Vagina (tissue), 2 donors: ENCODE results near the gene TRIM58. TPM values are rescaled to one million over a fixed set of nuclear protein-coding genes. Genes with fewer than 3 reads are reported as not detected.

Source experiments
- DNase-seq, 2 donors: peaks; one replicate each; pipeline ENCODE4 v3.0.0-alpha.2; 2017; ENCODE audit errors: extremely low spot score in 2 of 2
- H3K27ac ChIP-seq: fragments of 200-600 bp; sonication (generic); one replicate; pipeline ENCODE4 v1.5.1; 2019
- H3K27me3 ChIP-seq: fragments of 200-600 bp; sonication (generic); one replicate; pipeline ENCODE4 v1.5.1; 2019
- H3K36me3 ChIP-seq, 2 donors: fragments of 200-600 bp; sonication (generic); one replicate each; pipeline ENCODE4 v1.5.1; 2017 to 2019
- H3K4me1 ChIP-seq: fragments of 200-600 bp; sonication (generic); one replicate; pipeline ENCODE4 v1.5.1; 2019
- H3K4me3 ChIP-seq, 2 donors: fragments of 200-600 bp; sonication (generic); 1 replicate in 1 of 2; 2 replicates in 1 of 2; pipeline ENCODE4 v1.5.1; 2016 to 2019
- H3K9me3 ChIP-seq: fragments of 200-600 bp; sonication (generic); one replicate; pipeline ENCODE4 v1.5.1; 2019
- CTCF ChIP-seq, 3 experiments: fragments of 450-650 bp in 2 of 3; fragments of 200-600 bp in 1 of 3; sonication (generic) in 1 of 3; IDR thresholded peaks; one replicate each; pipeline ENCODE4 v1.5.1; 2017 to 2019; ENCODE audit warnings: antibody characterized with exemption in 3 of 3, mild to moderate bottlenecking in 2 of 3, moderate library complexity in 2 of 3
- POLR2A ChIP-seq, 2 donors: fragments of 450-650 bp; IDR thresholded peaks; one replicate each; pipeline ENCODE4 v1.6.1; 2017; ENCODE audit warnings: antibody characterized with exemption in 2 of 2, mild to moderate bottlenecking in 2 of 2, moderate library complexity in 2 of 2
- POLR2AphosphoS5 ChIP-seq, 2 donors: sonication (generic); formaldehyde crosslinking; IDR thresholded peaks; one replicate each; pipeline ENCODE4 v1.9.0; 2017; ENCODE audit warnings: antibody characterized with exemption in 2 of 2, mild to moderate bottlenecking in 2 of 2, low read depth in 1 of 2; ENCODE audit not compliant: insufficient read depth in 1 of 2
- intact Hi-C: fragments of 100-400 bp; cut with DNase I; formaldehyde crosslinking; loops from one replicate; pipeline ENCODE4 v1.15.1; 2023
- total RNA-seq: library from RNA; depleted of rRNA; stranded (reverse); fragments of >200 nt; gene quantifications from one replicate; pipeline ENCODE4 v1.2.3, GENCODE V29; 2016

The TRIM58 gene, protein sequence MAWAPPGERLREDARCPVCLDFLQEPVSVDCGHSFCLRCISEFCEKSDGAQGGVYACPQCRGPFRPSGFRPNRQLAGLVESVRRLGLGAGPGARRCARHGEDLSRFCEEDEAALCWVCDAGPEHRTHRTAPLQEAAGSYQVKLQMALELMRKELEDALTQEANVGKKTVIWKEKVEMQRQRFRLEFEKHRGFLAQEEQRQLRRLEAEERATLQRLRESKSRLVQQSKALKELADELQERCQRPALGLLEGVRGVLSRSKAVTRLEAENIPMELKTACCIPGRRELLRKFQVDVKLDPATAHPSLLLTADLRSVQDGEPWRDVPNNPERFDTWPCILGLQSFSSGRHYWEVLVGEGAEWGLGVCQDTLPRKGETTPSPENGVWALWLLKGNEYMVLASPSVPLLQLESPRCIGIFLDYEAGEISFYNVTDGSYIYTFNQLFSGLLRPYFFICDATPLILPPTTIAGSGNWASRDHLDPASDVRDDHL
- 4.7 TPM for total RNA-seq

GRCh38 chr1:247857069-247857984 is at the start of gene TRIM58:
TRIM58 (plus strand) TSS chr1:247857187; CDS start chr1:247857247, 60 bp downstream.
- Histone ChIP-seq H3K27me3 (no peaks in the 10 kb centered on the region), H3K4me1 (no peaks in the 10 kb centered on the region), H3K9me3 (no peaks in the 10 kb centered on the region), H3K4me3 (peak within 1 kb of the TSS; percentile 40 to 79), H3K36me3 (no peaks in the 10 kb centered on the region), H3K27ac (no peak within 1 kb of the TSS)
- TF ChIP-seq CTCF (IDR thresholded peaks at IDR 0.05), result no peak
- no peak for TF ChIP-seq POLR2A (IDR thresholded peaks at IDR 0.05)
- TF ChIP-seq POLR2AphosphoS5 (IDR thresholded peaks at IDR 0.05; ENCODE audit: insufficient read depth in 1 of 2, low read depth in 1 of 2), result no peak
- DNase-seq, result no peak
- intact Hi-C loops, result no loop called here

GRCh38 chr1:247812637-247813036 is 44.4 kb upstream of the TRIM58 start:
- intact Hi-C loops, result no loop called here
- H3K9me3 ChIP-seq, result no peaks in the 10 kb centered on the region
- no peaks in the 10 kb centered on the region for H3K4me1 ChIP-seq
- H3K27me3 ChIP-seq, result no peaks in the 10 kb centered on the region
- TF ChIP-seq CTCF (IDR thresholded peaks at IDR 0.05) (no peak), POLR2A (IDR thresholded peaks at IDR 0.05) (no peak), POLR2AphosphoS5 (IDR thresholded peaks at IDR 0.05; ENCODE audit: insufficient read depth in 1 of 2, low read depth in 1 of 2) (no peak)
- no peak overlapping the region for H3K4me3 ChIP-seq
- no peak for DNase-seq
- H3K27ac ChIP-seq, result no peak overlapping the region
- no peaks in the 10 kb centered on the region for H3K36me3 ChIP-seq

- intact Hi-C loops, result no loop called here
- H3K36me3 ChIP-seq, result no peaks in the 10 kb centered on the region
- H3K9me3 ChIP-seq, result no peaks in the 10 kb centered on the region
- no peak overlapping the region for H3K27ac ChIP-seq
- DNase-seq, result no peak
- TF ChIP-seq POLR2AphosphoS5 (IDR thresholded peaks at IDR 0.05; ENCODE audit: insufficient read depth in 1 of 2, low read depth in 1 of 2), result no peak
- no peak for TF ChIP-seq CTCF (IDR thresholded peaks at IDR 0.05)
- no peak for TF ChIP-seq POLR2A (IDR thresholded peaks at IDR 0.05)
- H3K4me1 ChIP-seq, result no peaks in the 10 kb centered on the region
- no peaks in the 10 kb centered on the region for H3K27me3 ChIP-seq
- no peak overlapping the region for H3K4me3 ChIP-seq
These were observed 34.9 kb upstream of the TRIM58 start for GRCh38 chr1:247822060-247822459.

GRCh38 chr1:247824023-247824422 is 33.0 kb upstream of the TRIM58 start, which contains the start of gene OR14A16:
OR14A16 (minus strand) TSS chr1:247824119; CDS start chr1:247815729, 8,390 bp downstream.
- Histone ChIP-seq H3K4me1 (no peaks in the 10 kb centered on the region), H3K27me3 (no peaks in the 10 kb centered on the region), H3K9me3 (no peaks in the 10 kb centered on the region), H3K4me3 (no peak within 1 kb of the TSS), H3K27ac (no peak within 1 kb of the TSS), H3K36me3 (no peaks in the 10 kb centered on the region)
- intact Hi-C loops, result no loop called here
- no peak for DNase-seq
- TF ChIP-seq POLR2A (IDR thresholded peaks at IDR 0.05), result no peak
- no peak for TF ChIP-seq CTCF (IDR thresholded peaks at IDR 0.05)
- no peak for TF ChIP-seq POLR2AphosphoS5 (IDR thresholded peaks at IDR 0.05; ENCODE audit: insufficient read depth in 1 of 2, low read depth in 1 of 2)
